ENCODE measurements around the gene ENPP4. TPM values are rescaled to one million over a fixed set of nuclear protein-coding genes. Genes with fewer than 3 reads are reported as not detected.

ENPP4 gene
- total RNA-seq: 0.74 and 0.89 TPM in 2 replicates

GRCh38 chr6:46129629-46130511 lies at the start of gene ENPP4:
Gene ENPP4, plus strand, starts transcription at chr6:46129989. Its CDS starts 9,595 bp downstream, at chr6:46139584.

GRCh38 chr6:46170357-46171289 lies 40.8 kb downstream of the ENPP4 start, which contains the start of gene ENPP5:
Gene ENPP5, minus strand, starts transcription at chr6:46170980. Its CDS starts 2,718 bp downstream, at chr6:46168262.

Other genes with a start within 250 kb of the ENPP4 start
- gene CLIC5, start 114.1 kb upstream of the ENPP4 start, total RNA-seq: not detected in 2 replicates
- under 0.01 TPM in 1 of 2 replicates, not detected in the other for gene ENPP5, start 41.0 kb downstream of the ENPP4 start, total RNA-seq